Panc1 (cell line): ENCODE data around the gene AFF2.

Source experiments
- POLR2AphosphoS5 ChIP-seq: IDR thresholded peaks from 2 replicates; pipeline ENCODE4 v1.6.1; 2012; ENCODE audit warnings: mild to moderate bottlenecking, low read depth, low read length, moderate library complexity
- SIN3A ChIP-seq: IDR thresholded peaks from 2 replicates; pipeline ENCODE4 v1.6.1; 2012; ENCODE audit warnings: low read depth, mild to moderate bottlenecking, low read length, moderate library complexity, borderline replicate concordance; ENCODE audit not compliant: insufficient read depth
- TCF7L2 ChIP-seq: IDR thresholded peaks from 2 replicates; pipeline ENCODE4 v1.6.1; 2011; ENCODE audit warnings: mild to moderate bottlenecking, low read depth, low read length, inconsistent platforms
- TF ChIP-seq, protein P1 (sequence below): fragments of 450-650 bp; IDR thresholded peaks from 2 replicates; pipeline ENCODE4 v1.5.1; 2017; ENCODE audit warnings: mild to moderate bottlenecking
- TF ChIP-seq, protein P2 (sequence below), 2 experiments: IDR thresholded peaks; 2 replicates each; pipeline ENCODE4 v1.6.1; 2011 to 2012; ENCODE audit warnings: low read depth in 2 of 2, control low read depth in 1 of 2, low read length in 1 of 2, mild to moderate bottlenecking in 1 of 2, moderate library complexity in 1 of 2; ENCODE audit not compliant: insufficient read depth in 1 of 2

DNA sequence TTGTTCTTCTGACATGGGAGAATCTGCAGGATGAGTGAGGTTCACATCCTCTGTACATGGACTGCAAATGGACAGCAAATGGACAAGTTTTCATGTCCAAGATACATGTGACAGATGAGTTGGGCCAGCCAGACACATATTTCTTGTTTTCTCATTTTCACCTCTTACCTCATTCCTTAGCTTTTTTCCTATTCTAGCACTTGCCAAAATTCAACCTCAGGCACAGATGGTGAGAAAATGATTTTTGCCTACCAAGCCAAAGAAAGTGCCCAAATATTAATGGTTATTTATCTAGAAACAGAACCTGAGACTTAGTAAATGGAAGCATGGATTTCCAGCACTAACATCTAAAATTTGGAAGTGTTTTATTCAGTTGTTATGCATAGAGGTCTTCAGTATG is 402.2 kb downstream of the AFF2 start:
- TF ChIP-seq, protein P1, sequence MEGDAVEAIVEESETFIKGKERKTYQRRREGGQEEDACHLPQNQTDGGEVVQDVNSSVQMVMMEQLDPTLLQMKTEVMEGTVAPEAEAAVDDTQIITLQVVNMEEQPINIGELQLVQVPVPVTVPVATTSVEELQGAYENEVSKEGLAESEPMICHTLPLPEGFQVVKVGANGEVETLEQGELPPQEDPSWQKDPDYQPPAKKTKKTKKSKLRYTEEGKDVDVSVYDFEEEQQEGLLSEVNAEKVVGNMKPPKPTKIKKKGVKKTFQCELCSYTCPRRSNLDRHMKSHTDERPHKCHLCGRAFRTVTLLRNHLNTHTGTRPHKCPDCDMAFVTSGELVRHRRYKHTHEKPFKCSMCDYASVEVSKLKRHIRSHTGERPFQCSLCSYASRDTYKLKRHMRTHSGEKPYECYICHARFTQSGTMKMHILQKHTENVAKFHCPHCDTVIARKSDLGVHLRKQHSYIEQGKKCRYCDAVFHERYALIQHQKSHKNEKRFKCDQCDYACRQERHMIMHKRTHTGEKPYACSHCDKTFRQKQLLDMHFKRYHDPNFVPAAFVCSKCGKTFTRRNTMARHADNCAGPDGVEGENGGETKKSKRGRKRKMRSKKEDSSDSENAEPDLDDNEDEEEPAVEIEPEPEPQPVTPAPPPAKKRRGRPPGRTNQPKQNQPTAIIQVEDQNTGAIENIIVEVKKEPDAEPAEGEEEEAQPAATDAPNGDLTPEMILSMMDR, result no peak
- TF ChIP-seq POLR2AphosphoS5 (no peak), SIN3A (no peak), TCF7L2 (no peak)
- TF ChIP-seq, protein P2, sequence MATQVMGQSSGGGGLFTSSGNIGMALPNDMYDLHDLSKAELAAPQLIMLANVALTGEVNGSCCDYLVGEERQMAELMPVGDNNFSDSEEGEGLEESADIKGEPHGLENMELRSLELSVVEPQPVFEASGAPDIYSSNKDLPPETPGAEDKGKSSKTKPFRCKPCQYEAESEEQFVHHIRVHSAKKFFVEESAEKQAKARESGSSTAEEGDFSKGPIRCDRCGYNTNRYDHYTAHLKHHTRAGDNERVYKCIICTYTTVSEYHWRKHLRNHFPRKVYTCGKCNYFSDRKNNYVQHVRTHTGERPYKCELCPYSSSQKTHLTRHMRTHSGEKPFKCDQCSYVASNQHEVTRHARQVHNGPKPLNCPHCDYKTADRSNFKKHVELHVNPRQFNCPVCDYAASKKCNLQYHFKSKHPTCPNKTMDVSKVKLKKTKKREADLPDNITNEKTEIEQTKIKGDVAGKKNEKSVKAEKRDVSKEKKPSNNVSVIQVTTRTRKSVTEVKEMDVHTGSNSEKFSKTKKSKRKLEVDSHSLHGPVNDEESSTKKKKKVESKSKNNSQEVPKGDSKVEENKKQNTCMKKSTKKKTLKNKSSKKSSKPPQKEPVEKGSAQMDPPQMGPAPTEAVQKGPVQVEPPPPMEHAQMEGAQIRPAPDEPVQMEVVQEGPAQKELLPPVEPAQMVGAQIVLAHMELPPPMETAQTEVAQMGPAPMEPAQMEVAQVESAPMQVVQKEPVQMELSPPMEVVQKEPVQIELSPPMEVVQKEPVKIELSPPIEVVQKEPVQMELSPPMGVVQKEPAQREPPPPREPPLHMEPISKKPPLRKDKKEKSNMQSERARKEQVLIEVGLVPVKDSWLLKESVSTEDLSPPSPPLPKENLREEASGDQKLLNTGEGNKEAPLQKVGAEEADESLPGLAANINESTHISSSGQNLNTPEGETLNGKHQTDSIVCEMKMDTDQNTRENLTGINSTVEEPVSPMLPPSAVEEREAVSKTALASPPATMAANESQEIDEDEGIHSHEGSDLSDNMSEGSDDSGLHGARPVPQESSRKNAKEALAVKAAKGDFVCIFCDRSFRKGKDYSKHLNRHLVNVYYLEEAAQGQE (IDR thresholded peaks at IDR 0.05; ENCODE audit: insufficient read depth in 1 of 2, low read depth in 2 of 2, low read length in 1 of 2), result no peak
